ENCODE results near the gene TNS4.

DNA sequence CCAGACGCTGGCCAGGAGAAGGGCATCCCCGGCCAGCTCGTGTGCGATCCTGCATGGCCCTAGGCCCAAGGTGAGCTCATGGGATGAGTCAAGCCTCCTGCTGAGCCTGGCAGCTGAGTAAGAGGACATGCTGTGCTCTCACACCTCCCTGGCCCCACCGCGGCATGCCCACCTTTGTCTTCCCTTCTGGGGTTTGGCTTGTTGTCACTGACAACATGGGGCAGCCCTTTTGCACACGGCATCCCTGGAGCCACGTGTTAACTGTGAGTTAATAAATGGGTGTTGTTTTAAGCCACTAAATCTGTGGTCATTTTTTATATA is 8.9 kb upstream of the TNS4 start:
- TF ChIP-seq, protein P1, sequence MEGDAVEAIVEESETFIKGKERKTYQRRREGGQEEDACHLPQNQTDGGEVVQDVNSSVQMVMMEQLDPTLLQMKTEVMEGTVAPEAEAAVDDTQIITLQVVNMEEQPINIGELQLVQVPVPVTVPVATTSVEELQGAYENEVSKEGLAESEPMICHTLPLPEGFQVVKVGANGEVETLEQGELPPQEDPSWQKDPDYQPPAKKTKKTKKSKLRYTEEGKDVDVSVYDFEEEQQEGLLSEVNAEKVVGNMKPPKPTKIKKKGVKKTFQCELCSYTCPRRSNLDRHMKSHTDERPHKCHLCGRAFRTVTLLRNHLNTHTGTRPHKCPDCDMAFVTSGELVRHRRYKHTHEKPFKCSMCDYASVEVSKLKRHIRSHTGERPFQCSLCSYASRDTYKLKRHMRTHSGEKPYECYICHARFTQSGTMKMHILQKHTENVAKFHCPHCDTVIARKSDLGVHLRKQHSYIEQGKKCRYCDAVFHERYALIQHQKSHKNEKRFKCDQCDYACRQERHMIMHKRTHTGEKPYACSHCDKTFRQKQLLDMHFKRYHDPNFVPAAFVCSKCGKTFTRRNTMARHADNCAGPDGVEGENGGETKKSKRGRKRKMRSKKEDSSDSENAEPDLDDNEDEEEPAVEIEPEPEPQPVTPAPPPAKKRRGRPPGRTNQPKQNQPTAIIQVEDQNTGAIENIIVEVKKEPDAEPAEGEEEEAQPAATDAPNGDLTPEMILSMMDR (IDR thresholded peaks at IDR 0.05), result no peak
- TF ChIP-seq ZFX (IDR thresholded peaks at IDR 0.05; ENCODE audit: borderline replicate concordance), result no peak

All from 22Rv1 (cell line).